Endodermal cell (in vitro differentiated cells): Measurements from ENCODE around the gene ANO6. TPM values are rescaled to one million over a fixed set of nuclear protein-coding genes. Genes with fewer than 3 reads are reported as not detected.

Experiments used
- DNase-seq: peaks from one replicate; pipeline ENCODE4 v3.0.0-alpha.2; 2017
- H3K27ac ChIP-seq: 2 replicates; pipeline ENCODE4 v1.5.1; 2013; ENCODE audit warnings: mild to moderate bottlenecking, low read depth, low read length, moderate library complexity
- H3K27me3 ChIP-seq: 2 replicates; pipeline ENCODE4 v1.6.1; 2013; ENCODE audit warnings: mild to moderate bottlenecking, low read length, moderate library complexity; ENCODE audit not compliant: insufficient read depth, control insufficient read depth, poor library complexity, severe bottlenecking
- H3K36me3 ChIP-seq: 2 replicates; pipeline ENCODE4 v1.7.0; 2013; ENCODE audit warnings: mild to moderate bottlenecking, low read length, moderate library complexity; ENCODE audit not compliant: control insufficient read depth, insufficient read depth
- H3K4me1 ChIP-seq: one replicate; pipeline ENCODE4 v1.7.0; 2013; ENCODE audit warnings: low read length; ENCODE audit not compliant: control insufficient read depth, insufficient read depth
- H3K4me3 ChIP-seq: 2 replicates; pipeline ENCODE4 v1.5.1; 2013; ENCODE audit warnings: mild to moderate bottlenecking, low read length, moderate library complexity
- H3K9ac ChIP-seq: 2 replicates; pipeline ENCODE4 v1.6.1; 2013; ENCODE audit warnings: mild to moderate bottlenecking, low read length, moderate library complexity; ENCODE audit not compliant: poor library complexity, severe bottlenecking; ENCODE audit errors: extremely low read depth
- H3K9me3 ChIP-seq: 2 replicates; pipeline ENCODE4 v1.6.1; 2013; ENCODE audit warnings: mild to moderate bottlenecking, low read length, moderate library complexity; ENCODE audit not compliant: control insufficient read depth
- H3K27ac Mint-ChIP-seq: 2 replicates; pipeline ENCODE4 v1.8.0; 2020; ENCODE audit warnings: mixed read lengths
- H3K27me3 Mint-ChIP-seq: 2 replicates; pipeline ENCODE4 v1.8.0; 2021; ENCODE audit warnings: mild to moderate bottlenecking, mixed read lengths; ENCODE audit not compliant: insufficient read depth
- H3K36me3 Mint-ChIP-seq: 2 replicates; pipeline ENCODE4 v1.8.0; 2020; ENCODE audit warnings: low read depth, mixed read lengths
- H3K4me1 Mint-ChIP-seq: 2 replicates; pipeline ENCODE4 v1.8.0; 2020; ENCODE audit warnings: mixed read lengths
- H3K4me3 Mint-ChIP-seq: 2 replicates; pipeline ENCODE4 v1.8.0; 2020; ENCODE audit warnings: mild to moderate bottlenecking, moderate library complexity, mixed read lengths
- H3K9me3 Mint-ChIP-seq: 2 replicates; pipeline ENCODE4 v1.8.0; 2020; ENCODE audit warnings: mild to moderate bottlenecking, mixed read lengths
- CTCF ChIP-seq: fragments of 200-600 bp; sonication (generic); conservative IDR thresholded peaks from 2 replicates; pipeline ENCODE4 v1.5.0; 2021; ENCODE audit warnings: antibody characterized with exemption, mild to moderate bottlenecking
- WGBS, 2 experiments: methylation state at CpG; one replicate each; pipeline versions ENCODE4 v1.1.5 to v1.1.7; 2013; ENCODE audit warnings: missing lambda C conversion rate in 2 of 2, mixed read lengths in 1 of 2; ENCODE audit not compliant: insufficient coverage in 1 of 2, insufficient read length in 1 of 2; 5-methylcytosine and 5-hydroxymethylcytosine counted together
- total RNA-seq, 2 donors: library from RNA; stranded (reverse); fragmentation: NEBNext Ultra II Directional in 1 of 2; extraction: Animal tissue kit (Norgen Biotek cat#: 25700) in 1 of 2; gene quantifications; 2 replicates in 1 of 2; 3 replicates in 1 of 2; pipeline ENCODE4 v1.2.1, GENCODE V29; 2021

ANO6 gene
- total RNA-seq, 2 donors from 2014 or later: 53.5 to 55.2 TPM

GRCh38 chr12:45356822-45357538, 141.1 kb downstream of the ANO6 start:
- no peak for DNase-seq
- H3K36me3 Mint-ChIP-seq: peaks cover 68% of the 10 kb centered on the region
- Histone ChIP-seq H3K27me3 (no peaks in the 10 kb centered on the region), H3K4me1 (peaks cover 2% of the 10 kb centered on the region), H3K9me3 (peaks cover 12% of the 10 kb centered on the region), H3K36me3 (peaks cover 39% of the 10 kb centered on the region), H3K4me3 (no peak overlapping the region), H3K27ac (no peak overlapping the region), H3K9ac (no peak overlapping the region)
- WGBS, 2 experiments: 97 to 100% methylated on average over 2 to 4 of the region's 4 CpGs
- no peaks in the 10 kb centered on the region for H3K27me3 Mint-ChIP-seq
- H3K27ac Mint-ChIP-seq: no peak overlapping the region
- H3K4me3 Mint-ChIP-seq: no peak overlapping the region
- H3K9me3 Mint-ChIP-seq: peaks cover 7% of the 10 kb centered on the region
- no peak for TF ChIP-seq CTCF
- peaks cover 15% of the 10 kb centered on the region for H3K4me1 Mint-ChIP-seq

GRCh38 chr12:45357539-45358417, 141.9 kb downstream of the ANO6 start:
- Mint-ChIP-seq H3K9me3 (peaks cover 14% of the 10 kb centered on the region), H3K4me1 (peaks cover 15% of the 10 kb centered on the region), H3K27ac (no peak overlapping the region), H3K4me3 (no peak overlapping the region), H3K36me3 (peaks cover 70% of the 10 kb centered on the region), H3K27me3 (no peaks in the 10 kb centered on the region)
- Histone ChIP-seq H3K27ac (no peak overlapping the region), H3K36me3 (peaks cover 35% of the 10 kb centered on the region), H3K4me3 (no peak overlapping the region), H3K4me1 (peaks cover 2% of the 10 kb centered on the region), H3K9ac (no peak overlapping the region), H3K9me3 (peaks cover 20% of the 10 kb centered on the region), H3K27me3 (no peaks in the 10 kb centered on the region)
- no peak for DNase-seq
- no peak for TF ChIP-seq CTCF
- 93 to 96% methylated on average over 3 to 4 of the region's 4 CpGs for WGBS, 2 experiments

GRCh38 chr12:45362291-45362690, 146.4 kb downstream of the ANO6 start:
- Histone ChIP-seq H3K36me3 (peaks cover 30% of the 10 kb centered on the region), H3K9me3 (peaks cover 45% of the 10 kb centered on the region), H3K4me3 (no peak overlapping the region), H3K9ac (no peak overlapping the region), H3K4me1 (no peaks in the 10 kb centered on the region), H3K27ac (no peak overlapping the region), H3K27me3 (no peaks in the 10 kb centered on the region)
- Mint-ChIP-seq H3K9me3 (peaks cover 32% of the 10 kb centered on the region), H3K4me1 (no peaks in the 10 kb centered on the region), H3K36me3 (peaks cover 67% of the 10 kb centered on the region), H3K4me3 (no peak overlapping the region), H3K27ac (no peak overlapping the region), H3K27me3 (no peaks in the 10 kb centered on the region)
- no peak for TF ChIP-seq CTCF
- DNase-seq: no peak
